Measurements from ENCODE around the gene CAMK4. TPM values are rescaled to one million over a fixed set of nuclear protein-coding genes. Genes with fewer than 3 reads are reported as not detected.

CAMK4 gene
- total and polyA plus RNA-seq, 2 donors (not counting 1 experiment from before 2014, with no cell fraction given), result 0.83 to 5.9 TPM

DNA sequence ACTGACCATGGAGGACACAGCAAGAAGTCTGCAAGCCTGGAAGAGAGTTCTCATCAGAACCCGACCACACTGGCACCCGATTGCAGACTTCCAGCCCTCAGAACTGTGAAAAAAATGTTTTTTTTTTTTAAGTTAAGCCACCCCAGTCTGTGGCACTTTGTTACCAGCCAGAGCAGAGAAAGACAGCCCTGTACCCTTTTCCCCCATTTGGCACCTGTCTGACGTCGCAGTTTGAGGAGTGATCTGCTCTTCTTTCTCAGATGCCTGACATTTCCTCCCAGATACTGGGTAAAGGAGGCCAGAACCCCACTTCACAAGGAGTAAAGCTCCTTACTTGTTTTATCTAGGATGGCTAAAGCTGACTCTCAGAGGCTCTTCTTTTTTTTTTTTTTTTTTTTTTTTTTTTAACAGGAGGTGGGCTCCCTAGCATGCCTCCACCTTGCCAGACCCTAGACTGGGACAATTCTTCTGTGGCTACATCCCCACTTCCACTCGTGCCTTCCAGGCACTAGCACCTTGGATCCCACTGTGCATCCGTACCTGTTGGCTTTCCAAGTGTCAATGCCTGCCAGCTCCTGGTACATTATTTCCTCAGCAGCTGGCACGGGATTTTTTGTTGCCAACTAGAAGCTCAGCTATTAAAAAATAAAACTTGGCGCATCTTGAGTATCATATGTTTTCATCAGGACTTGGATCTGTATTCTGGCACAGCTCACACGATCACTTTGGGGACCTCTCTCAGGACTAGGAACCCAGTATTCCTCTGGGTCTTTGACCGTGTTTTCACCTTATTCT is 14.4 kb downstream of the CAMK4 start:
- DNase-seq (ENCODE audit: low read depth in 2 of 2), result no peak
- Histone ChIP-seq H4K20me1 (ENCODE audit: control insufficient read depth, extremely low read depth, insufficient read depth, low read length) (no peaks in the 10 kb centered on the region), H3K27me3 (ENCODE audit: control insufficient read depth, insufficient read depth, low read length) (no peaks in the 10 kb centered on the region), H3K9ac (ENCODE audit: insufficient read depth, low read length) (no peak overlapping the region), H3K79me2 (ENCODE audit: control insufficient read depth, insufficient read depth, low read length) (no peaks in the 10 kb centered on the region), H3K9me3 (ENCODE audit: control insufficient read depth, insufficient read depth, low read depth, low read length) (no peaks in the 10 kb centered on the region), H3K4me2 (ENCODE audit: extremely low read depth, insufficient read depth, low read length) (no peak overlapping the region), H3K4me1 (ENCODE audit: control insufficient read depth, extremely low read depth, insufficient read depth, low read length) (no peaks in the 10 kb centered on the region), H3K4me3 (replicated peaks in 1 of 4; ENCODE audit: control extremely low read depth in 1 of 4, insufficient read depth in 1 of 4, low read depth in 3 of 4, low read length in 4 of 4) (no peak overlapping the region), H2AFZ (ENCODE audit: low read length) (no peak overlapping the region), H3K27ac (ENCODE audit: insufficient read depth, low read length) (no peak overlapping the region), H3K36me3 (ENCODE audit: control insufficient read depth, insufficient read depth, low read length) (no peaks in the 10 kb centered on the region)
- no peak for TF ChIP-seq EZH2 (IDR thresholded peaks at IDR 0.05; ENCODE audit: low read length, missing control alignments)
- TF ChIP-seq, protein P1, sequence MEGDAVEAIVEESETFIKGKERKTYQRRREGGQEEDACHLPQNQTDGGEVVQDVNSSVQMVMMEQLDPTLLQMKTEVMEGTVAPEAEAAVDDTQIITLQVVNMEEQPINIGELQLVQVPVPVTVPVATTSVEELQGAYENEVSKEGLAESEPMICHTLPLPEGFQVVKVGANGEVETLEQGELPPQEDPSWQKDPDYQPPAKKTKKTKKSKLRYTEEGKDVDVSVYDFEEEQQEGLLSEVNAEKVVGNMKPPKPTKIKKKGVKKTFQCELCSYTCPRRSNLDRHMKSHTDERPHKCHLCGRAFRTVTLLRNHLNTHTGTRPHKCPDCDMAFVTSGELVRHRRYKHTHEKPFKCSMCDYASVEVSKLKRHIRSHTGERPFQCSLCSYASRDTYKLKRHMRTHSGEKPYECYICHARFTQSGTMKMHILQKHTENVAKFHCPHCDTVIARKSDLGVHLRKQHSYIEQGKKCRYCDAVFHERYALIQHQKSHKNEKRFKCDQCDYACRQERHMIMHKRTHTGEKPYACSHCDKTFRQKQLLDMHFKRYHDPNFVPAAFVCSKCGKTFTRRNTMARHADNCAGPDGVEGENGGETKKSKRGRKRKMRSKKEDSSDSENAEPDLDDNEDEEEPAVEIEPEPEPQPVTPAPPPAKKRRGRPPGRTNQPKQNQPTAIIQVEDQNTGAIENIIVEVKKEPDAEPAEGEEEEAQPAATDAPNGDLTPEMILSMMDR (conservative IDR thresholded peaks at IDR 0.05 in 1 of 2, IDR thresholded peaks at IDR 0.05 in 1 of 2; ENCODE audit: low read depth in 1 of 2, low read length in 2 of 2), result no peak

GRCh38 chr5:111241696-111242095 is 17.5 kb downstream of the CAMK4 start:
- Histone ChIP-seq H3K4me3 (replicated peaks in 1 of 4; ENCODE audit: control extremely low read depth in 1 of 4, insufficient read depth in 1 of 4, low read depth in 3 of 4, low read length in 4 of 4) (no peak overlapping the region), H3K27me3 (ENCODE audit: control insufficient read depth, insufficient read depth, low read length) (no peaks in the 10 kb centered on the region), H3K27ac (ENCODE audit: insufficient read depth, low read length) (no peak overlapping the region), H3K4me1 (ENCODE audit: control insufficient read depth, extremely low read depth, insufficient read depth, low read length) (no peaks in the 10 kb centered on the region), H3K79me2 (ENCODE audit: control insufficient read depth, insufficient read depth, low read length) (no peaks in the 10 kb centered on the region), H3K9me3 (ENCODE audit: control insufficient read depth, insufficient read depth, low read depth, low read length) (no peaks in the 10 kb centered on the region), H3K4me2 (ENCODE audit: extremely low read depth, insufficient read depth, low read length) (no peak overlapping the region), H3K9ac (ENCODE audit: insufficient read depth, low read length) (no peak overlapping the region), H2AFZ (ENCODE audit: low read length) (no peak overlapping the region), H3K36me3 (ENCODE audit: control insufficient read depth, insufficient read depth, low read length) (no peaks in the 10 kb centered on the region), H4K20me1 (ENCODE audit: control insufficient read depth, extremely low read depth, insufficient read depth, low read length) (no peaks in the 10 kb centered on the region)
- TF ChIP-seq, protein P1 (conservative IDR thresholded peaks at IDR 0.05 in 1 of 2, IDR thresholded peaks at IDR 0.05 in 1 of 2; ENCODE audit: low read depth in 1 of 2, low read length in 2 of 2), result no peak
- TF ChIP-seq EZH2 (IDR thresholded peaks at IDR 0.05; ENCODE audit: low read length, missing control alignments), result no peak
- no peak for DNase-seq (ENCODE audit: low read depth in 2 of 2)

DNA sequence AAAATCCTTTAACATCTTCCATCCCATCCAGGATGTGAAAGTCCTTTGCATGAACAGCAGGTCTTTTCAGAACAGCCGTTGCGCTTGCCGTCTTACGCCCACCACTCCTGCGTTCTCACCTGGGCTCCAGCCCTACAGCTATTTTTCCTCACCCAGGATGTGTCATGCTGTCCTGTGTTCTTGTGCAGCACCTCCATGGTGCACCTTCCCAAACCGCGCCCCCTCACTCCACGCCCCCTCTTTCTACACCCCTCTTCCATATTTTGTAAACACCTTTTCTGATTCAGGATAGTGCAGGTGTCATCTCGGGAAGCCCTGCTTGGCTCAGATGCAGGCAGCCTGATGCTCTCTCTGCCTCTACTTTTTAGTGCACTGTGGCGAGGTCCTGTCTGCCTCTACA is 18.4 kb downstream of the CAMK4 start:
- TF ChIP-seq, protein P1 (conservative IDR thresholded peaks at IDR 0.05 in 1 of 2, IDR thresholded peaks at IDR 0.05 in 1 of 2; ENCODE audit: low read depth in 1 of 2, low read length in 2 of 2), result no peak
- TF ChIP-seq EZH2 (IDR thresholded peaks at IDR 0.05; ENCODE audit: low read length, missing control alignments), result no peak
- no peaks in the 10 kb centered on the region for H3K9me3 ChIP-seq (ENCODE audit: control insufficient read depth, insufficient read depth, low read depth, low read length)
- H3K79me2 ChIP-seq (ENCODE audit: control insufficient read depth, insufficient read depth, low read length), result no peaks in the 10 kb centered on the region
- H3K36me3 ChIP-seq (ENCODE audit: control insufficient read depth, insufficient read depth, low read length), result no peaks in the 10 kb centered on the region
- no peaks in the 10 kb centered on the region for H4K20me1 ChIP-seq (ENCODE audit: control insufficient read depth, extremely low read depth, insufficient read depth, low read length)
- H3K27me3 ChIP-seq (ENCODE audit: control insufficient read depth, insufficient read depth, low read length), result no peaks in the 10 kb centered on the region
- H3K4me3 ChIP-seq (replicated peaks in 1 of 4; ENCODE audit: control extremely low read depth in 1 of 4, insufficient read depth in 1 of 4, low read depth in 3 of 4, low read length in 4 of 4), result no peak overlapping the region
- H2AFZ ChIP-seq (ENCODE audit: low read length), result no peak overlapping the region
- DNase-seq (ENCODE audit: low read depth in 2 of 2), result no peak
- H3K4me1 ChIP-seq (ENCODE audit: control insufficient read depth, extremely low read depth, insufficient read depth, low read length), result no peaks in the 10 kb centered on the region
- no peak overlapping the region for H3K4me2 ChIP-seq (ENCODE audit: extremely low read depth, insufficient read depth, low read length)
- no peak overlapping the region for H3K27ac ChIP-seq (ENCODE audit: insufficient read depth, low read length)
- H3K9ac ChIP-seq (ENCODE audit: insufficient read depth, low read length), result no peak overlapping the region

Measured in fibroblast of lung (primary cell).